Smooth muscle cell (in vitro differentiated cells): ENCODE data around the gene JTB. TPM values are rescaled to one million over a fixed set of nuclear protein-coding genes. Genes with fewer than 3 reads are reported as not detected.

Source experiments
- DNase-seq: peaks from one replicate; lab custom pipeline; 2025; ENCODE audit not compliant: unreplicated experiment; lab: John Stamatoyannopoulos, UW
- H2AFZ ChIP-seq: fragments of 200-600 bp; sonication (generic); 2 replicates; pipeline ENCODE4 v1.6.0; 2016; ENCODE audit warnings: antibody characterized with exemption, low read depth, mild to moderate bottlenecking
- H3F3A ChIP-seq: fragments of 200-600 bp; sonication (generic); 2 replicates; pipeline ENCODE4 v1.6.0; 2017; ENCODE audit warnings: antibody characterized with exemption, low read depth
- H3K27ac ChIP-seq: fragments of 200-600 bp; sonication (generic); 2 replicates; pipeline ENCODE4 v1.5.1; 2016; ENCODE audit warnings: low read depth, mild to moderate bottlenecking
- H3K27me3 ChIP-seq: fragments of 200-600 bp; sonication (generic); 2 replicates; pipeline ENCODE4 v1.6.1; 2016; ENCODE audit warnings: low read depth, mild to moderate bottlenecking
- H3K36me3 ChIP-seq: fragments of 200-600 bp; sonication (generic); 2 replicates; pipeline ENCODE4 v1.5.1; 2016; ENCODE audit warnings: low read depth
- H3K4me1 ChIP-seq: fragments of 200-600 bp; sonication (generic); 2 replicates; pipeline ENCODE4 v1.5.1; 2016; ENCODE audit warnings: low read depth
- H3K4me2 ChIP-seq: fragments of 200-600 bp; sonication (generic); 2 replicates; pipeline ENCODE4 v1.6.0; 2016; ENCODE audit warnings: mild to moderate bottlenecking
- H3K4me3 ChIP-seq: fragments of 200-600 bp; sonication (generic); 2 replicates; pipeline ENCODE4 v1.5.1; 2016; ENCODE audit warnings: mild to moderate bottlenecking
- H3K79me2 ChIP-seq: fragments of 200-600 bp; sonication (generic); 2 replicates; pipeline ENCODE4 v1.6.0; 2016; ENCODE audit warnings: low read depth, mild to moderate bottlenecking
- H3K9ac ChIP-seq: fragments of 200-600 bp; sonication (generic); 2 replicates; pipeline ENCODE4 v1.6.0; 2016; ENCODE audit warnings: low read depth
- H3K9me3 ChIP-seq: fragments of 200-600 bp; sonication (generic); replicated peaks from 2 replicates; pipeline ENCODE4 v1.5.1; 2016; ENCODE audit warnings: low read depth
- H4K20me1 ChIP-seq: fragments of 200-600 bp; sonication (generic); 2 replicates; pipeline ENCODE4 v1.6.0; 2016; ENCODE audit warnings: low read depth
- WGBS: methylation state at CpG from one replicate; pipeline ENCODE4 v1.1.7; 2016; ENCODE audit warnings: low lambda C conversion rate; 5-methylcytosine and 5-hydroxymethylcytosine counted together
- polyA plus RNA-seq: library from polyadenylated mRNA; unstranded; fragments of >200 nt; fragmentation: Nextera tagmentation; extraction: Ambion mirVana; gene quantifications from 2 replicates; pipeline ENCODE4 v1.2.1, GENCODE V29; 2016
- total RNA-seq: library from RNA; depleted of rRNA; stranded (reverse); fragments of >200 nt; gene quantifications from 2 replicates; pipeline ENCODE4 v1.2.3, GENCODE V29; 2014
- TF ChIP-seq, protein P1 (sequence below): fragments of 200-600 bp; sonication (generic); IDR thresholded peaks from 2 replicates; pipeline ENCODE4 v1.5.1; 2017; ENCODE audit warnings: borderline replicate concordance, mild to moderate bottlenecking, antibody characterized with exemption; ENCODE audit not compliant: insufficient read depth, poor library complexity, severe bottlenecking

JTB gene
- total and polyA plus RNA-seq, 2 experiments from 2014 or later: 139 to 157 TPM

- no peaks in the 10 kb centered on the region for H3K36me3 ChIP-seq
- H4K20me1 ChIP-seq: peaks cover 10% of the 10 kb centered on the region
- H3F3A ChIP-seq: peaks cover 22% of the 10 kb centered on the region
- no peak for DNase-seq
- peaks cover 18% of the 10 kb centered on the region for H3K79me2 ChIP-seq
- no peaks in the 10 kb centered on the region for H3K9me3 ChIP-seq
- H2AFZ ChIP-seq: peak overlapping the region; percentile 64
- peak overlapping the region; percentile 83 for H3K9ac ChIP-seq
- H3K4me3 ChIP-seq: peak overlapping the region; percentile 82
- 2% methylated on average over 16 of the region's 16 CpGs for WGBS
- TF ChIP-seq, protein P1, sequence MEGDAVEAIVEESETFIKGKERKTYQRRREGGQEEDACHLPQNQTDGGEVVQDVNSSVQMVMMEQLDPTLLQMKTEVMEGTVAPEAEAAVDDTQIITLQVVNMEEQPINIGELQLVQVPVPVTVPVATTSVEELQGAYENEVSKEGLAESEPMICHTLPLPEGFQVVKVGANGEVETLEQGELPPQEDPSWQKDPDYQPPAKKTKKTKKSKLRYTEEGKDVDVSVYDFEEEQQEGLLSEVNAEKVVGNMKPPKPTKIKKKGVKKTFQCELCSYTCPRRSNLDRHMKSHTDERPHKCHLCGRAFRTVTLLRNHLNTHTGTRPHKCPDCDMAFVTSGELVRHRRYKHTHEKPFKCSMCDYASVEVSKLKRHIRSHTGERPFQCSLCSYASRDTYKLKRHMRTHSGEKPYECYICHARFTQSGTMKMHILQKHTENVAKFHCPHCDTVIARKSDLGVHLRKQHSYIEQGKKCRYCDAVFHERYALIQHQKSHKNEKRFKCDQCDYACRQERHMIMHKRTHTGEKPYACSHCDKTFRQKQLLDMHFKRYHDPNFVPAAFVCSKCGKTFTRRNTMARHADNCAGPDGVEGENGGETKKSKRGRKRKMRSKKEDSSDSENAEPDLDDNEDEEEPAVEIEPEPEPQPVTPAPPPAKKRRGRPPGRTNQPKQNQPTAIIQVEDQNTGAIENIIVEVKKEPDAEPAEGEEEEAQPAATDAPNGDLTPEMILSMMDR: no peak
- H3K4me2 ChIP-seq: peak overlapping the region; percentile 94
- H3K4me1 ChIP-seq: peaks cover 8% of the 10 kb centered on the region
- H3K27ac ChIP-seq: peak overlapping the region; percentile 56
- H3K27me3 ChIP-seq: no peaks in the 10 kb centered on the region
Measured at GRCh38 chr1:153976819-153977249, 640 bp downstream of the JTB start.

DNA sequence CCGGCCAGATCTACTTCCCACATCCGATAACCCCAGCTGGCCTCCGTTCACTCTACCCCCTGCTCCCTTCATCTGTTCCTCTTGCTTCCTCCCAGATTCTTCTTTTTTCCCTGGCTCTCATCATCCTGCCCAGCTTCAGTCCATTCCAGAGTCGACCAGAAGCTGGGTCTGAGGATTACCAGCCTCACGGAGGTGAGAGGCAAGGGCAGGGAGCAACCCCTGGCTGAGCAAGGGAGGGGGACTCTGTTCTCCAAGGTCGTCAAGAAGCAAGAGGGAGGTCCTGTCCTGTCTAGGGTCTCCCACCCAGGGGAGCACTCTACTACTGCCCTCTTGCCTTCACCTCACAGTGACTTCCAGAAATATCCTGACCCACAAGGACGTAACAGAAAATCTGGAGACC lies 3.9 kb downstream of the JTB start:
- Histone ChIP-seq H2AFZ (no peak overlapping the region), H3K9ac (no peak overlapping the region), H3K9me3 (no peaks in the 10 kb centered on the region), H3K36me3 (no peaks in the 10 kb centered on the region), H3K4me3 (no peak overlapping the region), H3K27me3 (no peaks in the 10 kb centered on the region), H3K79me2 (peaks cover 18% of the 10 kb centered on the region), H3K4me2 (no peak overlapping the region), H4K20me1 (peaks cover 10% of the 10 kb centered on the region), H3F3A (peaks cover 14% of the 10 kb centered on the region), H3K4me1 (peaks cover 8% of the 10 kb centered on the region), H3K27ac (no peak overlapping the region)
- TF ChIP-seq, protein P1: no peak
- DNase-seq: no peak
- 96% methylated on average over 7 of the region's 7 CpGs for WGBS

GRCh38 chr1:153973071-153973470 lies 4.4 kb downstream of the JTB start:
- Histone ChIP-seq H3K9ac (no peak overlapping the region), H3K4me3 (no peak overlapping the region), H3K4me2 (no peak overlapping the region), H3F3A (peaks cover 9% of the 10 kb centered on the region), H4K20me1 (peaks cover 10% of the 10 kb centered on the region), H2AFZ (no peak overlapping the region), H3K79me2 (peaks cover 18% of the 10 kb centered on the region), H3K27me3 (no peaks in the 10 kb centered on the region), H3K9me3 (no peaks in the 10 kb centered on the region), H3K36me3 (no peaks in the 10 kb centered on the region), H3K27ac (no peak overlapping the region), H3K4me1 (peaks cover 9% of the 10 kb centered on the region)
- no peak for DNase-seq
- TF ChIP-seq, protein P1: no peak
- 92% methylated on average over 3 of the region's 3 CpGs for WGBS

- peaks cover 4% of the 10 kb centered on the region for H3K4me1 ChIP-seq
- H3K36me3 ChIP-seq: no peaks in the 10 kb centered on the region
- H3K79me2 ChIP-seq: peaks cover 4% of the 10 kb centered on the region
- no peak overlapping the region for H3K4me2 ChIP-seq
- no peaks in the 10 kb centered on the region for H3K9me3 ChIP-seq
- H3F3A ChIP-seq: peaks cover 8% of the 10 kb centered on the region
- 94% methylated on average over 2 of the region's 2 CpGs for WGBS
- no peak overlapping the region for H3K9ac ChIP-seq
- H2AFZ ChIP-seq: no peak overlapping the region
- TF ChIP-seq, protein P1: no peak
- H3K27ac ChIP-seq: no peak overlapping the region
- no peak for DNase-seq
- no peaks in the 10 kb centered on the region for H4K20me1 ChIP-seq
- no peaks in the 10 kb centered on the region for H3K27me3 ChIP-seq
- H3K4me3 ChIP-seq: no peak overlapping the region
Measured at GRCh38 chr1:153970346-153970745, 7.1 kb downstream of the JTB start.
